ENCODE measurements around the gene NSD2. TPM values are rescaled to one million over a fixed set of nuclear protein-coding genes. Genes with fewer than 3 reads are reported as not detected.
A peak's percentile ranks its signal among the peaks of the same experiment; 100 is the strongest.

NSD2 gene
- total RNA-seq, 1 experiment from 2014 or later: 109 TPM

DNA sequence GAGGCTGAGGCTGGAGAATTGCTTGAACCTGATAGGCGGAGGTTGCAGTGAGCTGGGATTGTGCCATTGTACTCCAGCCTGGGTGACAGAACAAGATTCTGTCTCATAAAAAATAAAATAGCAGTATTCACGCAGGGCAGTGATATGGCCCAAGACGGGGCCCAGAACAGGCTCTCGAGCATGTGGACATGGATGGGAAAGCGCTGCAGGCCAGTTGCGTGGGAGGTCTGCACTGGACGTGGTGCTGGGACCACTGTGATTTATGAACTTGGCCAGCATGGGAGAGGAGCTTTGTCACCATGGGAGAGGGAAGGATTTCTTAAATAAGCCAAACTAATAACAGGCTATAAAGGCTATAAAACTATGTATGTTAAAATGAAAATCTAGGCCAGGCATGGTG, 51.6 kb downstream of the NSD2 start:
- Mint-ChIP-seq H3K4me1 (ENCODE audit: insufficient read depth, unreplicated experiment) (no peaks in the 10 kb centered on the region), H3K36me3 (ENCODE audit: insufficient read depth, unreplicated experiment) (peaks cover 54% of the 10 kb centered on the region), H3K4me3 (ENCODE audit: unreplicated experiment) (no peak overlapping the region), H3K9me3 (ENCODE audit: unreplicated experiment) (no peaks in the 10 kb centered on the region), H3K27me3 (ENCODE audit: insufficient read depth, unreplicated experiment) (no peaks in the 10 kb centered on the region), H3K27ac (ENCODE audit: low read depth, unreplicated experiment) (no peak overlapping the region)
- intact Hi-C loops (cut with micrococcal nuclease): no loop called here
- ChIA-PET CTCF (interaction anchor here (1.4 to 2.7 kb wide), 2 partner anchors 9 to 13 kb away, joined by 4 to 13 read pairs; no protein-coding TSS in a partner anchor), POLR2A (interaction anchor here (0.9 to 1.9 kb wide), 2 partner anchors 14 to 41 kb away, joined by 3 to 4 read pairs; no protein-coding TSS in a partner anchor)
- TF ChIP-seq, protein P1, sequence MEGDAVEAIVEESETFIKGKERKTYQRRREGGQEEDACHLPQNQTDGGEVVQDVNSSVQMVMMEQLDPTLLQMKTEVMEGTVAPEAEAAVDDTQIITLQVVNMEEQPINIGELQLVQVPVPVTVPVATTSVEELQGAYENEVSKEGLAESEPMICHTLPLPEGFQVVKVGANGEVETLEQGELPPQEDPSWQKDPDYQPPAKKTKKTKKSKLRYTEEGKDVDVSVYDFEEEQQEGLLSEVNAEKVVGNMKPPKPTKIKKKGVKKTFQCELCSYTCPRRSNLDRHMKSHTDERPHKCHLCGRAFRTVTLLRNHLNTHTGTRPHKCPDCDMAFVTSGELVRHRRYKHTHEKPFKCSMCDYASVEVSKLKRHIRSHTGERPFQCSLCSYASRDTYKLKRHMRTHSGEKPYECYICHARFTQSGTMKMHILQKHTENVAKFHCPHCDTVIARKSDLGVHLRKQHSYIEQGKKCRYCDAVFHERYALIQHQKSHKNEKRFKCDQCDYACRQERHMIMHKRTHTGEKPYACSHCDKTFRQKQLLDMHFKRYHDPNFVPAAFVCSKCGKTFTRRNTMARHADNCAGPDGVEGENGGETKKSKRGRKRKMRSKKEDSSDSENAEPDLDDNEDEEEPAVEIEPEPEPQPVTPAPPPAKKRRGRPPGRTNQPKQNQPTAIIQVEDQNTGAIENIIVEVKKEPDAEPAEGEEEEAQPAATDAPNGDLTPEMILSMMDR (IDR thresholded peaks at IDR 0.05; ENCODE audit: unreplicated experiment): no peak
- BruUV-seq (replicated peaks): no TSS peak
- DNase-seq (ENCODE audit: unreplicated experiment): no peak

DNA sequence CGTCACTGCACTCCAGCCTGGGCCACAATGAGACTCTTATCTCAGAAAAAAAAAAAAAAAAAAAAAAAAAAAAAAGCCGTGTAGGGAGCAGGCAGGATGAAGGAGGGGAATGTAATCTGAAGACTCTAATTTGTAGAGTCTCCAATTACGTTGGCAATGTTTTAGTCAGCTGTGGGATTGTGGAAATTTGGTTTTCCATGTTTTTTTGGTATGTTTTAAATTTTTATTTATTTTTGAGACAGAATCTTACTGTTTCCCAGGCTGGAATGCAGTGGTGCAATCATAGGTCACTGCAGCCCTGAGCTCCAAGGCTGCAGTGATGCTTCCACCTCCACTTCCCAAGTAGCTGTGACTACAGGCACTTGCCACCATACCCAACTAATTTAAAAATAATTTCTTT, 56.5 kb downstream of the NSD2 start:
- CTCF ChIA-PET: interaction anchor here (1.5 to 1.6 kb wide), 2 partner anchors 19 to 28 kb away, joined by 3 to 10 read pairs; no protein-coding TSS in a partner anchor
- Mint-ChIP-seq H3K9me3 (ENCODE audit: unreplicated experiment) (no peaks in the 10 kb centered on the region), H3K27ac (ENCODE audit: low read depth, unreplicated experiment) (no peak overlapping the region), H3K4me1 (ENCODE audit: insufficient read depth, unreplicated experiment) (peaks cover 9% of the 10 kb centered on the region), H3K4me3 (ENCODE audit: unreplicated experiment) (no peak overlapping the region), H3K36me3 (ENCODE audit: insufficient read depth, unreplicated experiment) (peaks cover 52% of the 10 kb centered on the region), H3K27me3 (ENCODE audit: insufficient read depth, unreplicated experiment) (no peaks in the 10 kb centered on the region)
- TF ChIP-seq, protein P1 (IDR thresholded peaks at IDR 0.05; ENCODE audit: unreplicated experiment): no peak
- intact Hi-C loops (cut with micrococcal nuclease): no loop called here
- no peak for DNase-seq (ENCODE audit: unreplicated experiment)
- POLR2A ChIA-PET: interaction anchor here (0.9 kb wide), 1 partner anchor 11 kb away, joined by 3 read pairs; no protein-coding TSS in a partner anchor
- no TSS peak for BruUV-seq (replicated peaks)

DNA sequence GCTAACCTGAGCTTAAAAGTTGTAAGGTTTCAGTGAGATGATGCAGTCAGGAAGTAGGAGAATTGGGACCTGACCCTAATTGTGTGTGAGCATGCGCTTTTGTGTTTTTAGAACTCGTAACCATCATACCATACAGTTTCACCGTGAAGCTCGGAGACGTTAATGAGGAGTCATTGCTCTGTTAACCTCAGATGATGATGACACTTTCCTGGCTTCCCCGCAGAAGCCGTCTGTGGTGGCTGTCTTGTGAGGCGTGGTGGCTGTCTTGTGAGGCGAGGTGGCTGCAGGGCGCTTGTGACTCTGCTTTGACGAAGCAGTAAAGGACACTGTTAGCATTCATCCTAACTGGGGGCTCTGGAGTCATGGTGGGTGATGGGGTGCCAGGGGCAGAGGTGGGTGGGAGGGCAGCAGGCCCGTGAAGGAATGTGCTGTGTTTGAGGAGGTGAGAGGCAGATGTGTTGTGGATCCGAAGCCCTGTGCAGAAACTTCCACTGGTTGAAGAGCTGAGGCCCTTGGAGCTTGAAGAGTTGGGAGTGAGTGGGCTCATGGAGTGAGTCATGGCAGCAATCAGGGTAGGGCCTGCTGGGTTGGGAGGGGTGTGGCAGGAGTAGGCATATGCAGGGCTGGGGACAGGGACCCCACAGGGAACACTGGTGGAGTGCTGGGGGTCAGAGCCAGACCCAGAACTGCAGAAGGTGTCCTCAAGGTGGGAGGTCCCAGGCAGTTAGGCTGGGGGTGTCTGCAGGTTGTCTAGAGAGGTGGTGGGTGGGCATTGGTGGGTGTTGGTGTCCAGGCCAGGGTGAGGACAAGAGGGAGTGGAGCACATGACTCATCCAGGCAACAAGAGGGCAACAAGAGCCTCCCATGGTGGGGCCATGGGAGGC, 57.4 kb downstream of the NSD2 start:
- no peaks in the 10 kb centered on the region for H3K9me3 Mint-ChIP-seq (ENCODE audit: unreplicated experiment)
- TF ChIP-seq, protein P1 (IDR thresholded peaks at IDR 0.05; ENCODE audit: unreplicated experiment): no peak
- no peak for DNase-seq (ENCODE audit: unreplicated experiment)
- H3K27me3 Mint-ChIP-seq (ENCODE audit: insufficient read depth, unreplicated experiment): no peaks in the 10 kb centered on the region
- intact Hi-C loops (cut with micrococcal nuclease): no loop called here
- BruUV-seq (replicated peaks): no TSS peak
- POLR2A ChIA-PET: interaction anchor here (0.7 kb wide), 1 partner anchor 10 kb away, joined by 3 read pairs; no protein-coding TSS in a partner anchor
- CTCF ChIA-PET: interaction anchor here (1.5 to 1.6 kb wide), 2 partner anchors 20 to 29 kb away, joined by 3 to 10 read pairs; no protein-coding TSS in a partner anchor
- peak overlapping the region; percentile 62 for H3K27ac Mint-ChIP-seq (ENCODE audit: low read depth, unreplicated experiment)
- peaks cover 9% of the 10 kb centered on the region for H3K4me1 Mint-ChIP-seq (ENCODE audit: insufficient read depth, unreplicated experiment)
- peaks cover 53% of the 10 kb centered on the region for H3K36me3 Mint-ChIP-seq (ENCODE audit: insufficient read depth, unreplicated experiment)
- no peak overlapping the region for H3K4me3 Mint-ChIP-seq (ENCODE audit: unreplicated experiment)

DNA sequence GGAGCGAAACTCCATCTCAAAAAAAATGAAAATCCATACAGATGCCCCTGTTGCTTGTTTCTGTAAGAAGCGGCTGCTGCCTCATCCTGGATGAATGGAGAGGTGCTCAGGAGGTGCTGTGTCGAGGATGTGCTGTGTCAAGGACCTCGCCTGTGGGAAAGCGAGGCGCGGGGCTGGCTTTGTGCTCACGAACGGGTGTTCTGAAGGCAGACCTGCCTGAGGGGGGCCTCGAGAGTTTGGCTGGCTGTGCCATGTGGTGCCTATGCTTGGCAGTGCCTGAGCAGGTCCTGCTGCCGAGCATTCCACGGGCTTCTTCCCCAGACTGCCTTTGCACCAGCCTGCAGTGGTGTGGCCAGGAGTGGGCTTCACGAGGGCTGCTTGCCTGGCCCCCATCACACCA, 61.5 kb downstream of the NSD2 start:
- POLR2A ChIA-PET: no interaction called here
- BruUV-seq (replicated peaks): no TSS peak
- H3K36me3 Mint-ChIP-seq (ENCODE audit: insufficient read depth, unreplicated experiment): peaks cover 66% of the 10 kb centered on the region
- CTCF ChIA-PET: interaction anchor here (0.6 to 0.7 kb wide), 2 partner anchors 8 to 611 kb away, joined by 3 read pairs; no protein-coding TSS in a partner anchor
- no peak overlapping the region for H3K27ac Mint-ChIP-seq (ENCODE audit: low read depth, unreplicated experiment)
- intact Hi-C loops (cut with micrococcal nuclease): no loop called here
- H3K9me3 Mint-ChIP-seq (ENCODE audit: unreplicated experiment): no peaks in the 10 kb centered on the region
- TF ChIP-seq, protein P1 (IDR thresholded peaks at IDR 0.05; ENCODE audit: unreplicated experiment): no peak
- H3K27me3 Mint-ChIP-seq (ENCODE audit: insufficient read depth, unreplicated experiment): no peaks in the 10 kb centered on the region
- no peak for DNase-seq (ENCODE audit: unreplicated experiment)
- no peak overlapping the region for H3K4me3 Mint-ChIP-seq (ENCODE audit: unreplicated experiment)
- peaks cover 10% of the 10 kb centered on the region for H3K4me1 Mint-ChIP-seq (ENCODE audit: insufficient read depth, unreplicated experiment)
